ENCODE results near the gene CDC42EP5. TPM values are rescaled to one million over a fixed set of nuclear protein-coding genes. Genes with fewer than 3 reads are reported as not detected.
"Not testable (repeated sequence)": the region's sequence is repeated elsewhere in the genome, so short reads cannot be mapped to it uniquely, and the experiment has no call there.

The CDC42EP5 gene
- total RNA-seq, 1 donor from 2014 or later = 153 TPM

DNA sequence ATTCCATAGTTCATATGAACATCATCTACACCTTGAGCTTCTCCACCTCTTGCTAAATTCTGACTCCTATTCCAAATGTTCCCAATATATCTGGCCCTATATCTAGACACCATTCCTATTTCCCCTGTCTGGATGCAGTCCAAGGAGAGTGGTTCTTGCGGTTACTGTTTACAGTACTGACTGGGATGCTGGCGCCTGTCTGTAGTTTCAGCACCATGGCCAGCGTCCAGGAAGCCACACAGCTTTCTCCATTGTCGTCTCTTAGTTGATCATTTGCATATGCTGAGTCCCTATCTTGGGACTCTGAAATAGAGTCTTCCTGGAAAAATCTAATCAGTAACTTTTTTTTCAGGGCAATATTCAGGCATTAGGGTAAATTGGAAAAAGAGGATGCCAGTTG lies 44.4 kb upstream of the CDC42EP5 start:
- intact Hi-C loops (cut with DNase I) = no loop called here
- Histone ChIP-seq H3K27me3 (no peaks in the 10 kb centered on the region), H3K9me3 (no peaks in the 10 kb centered on the region), H3K36me3 (no peaks in the 10 kb centered on the region), H3K4me1 (no peaks in the 10 kb centered on the region), H3K4me3 (no peak overlapping the region), H3K27ac (no peak overlapping the region)
- TF ChIP-seq, protein P1, sequence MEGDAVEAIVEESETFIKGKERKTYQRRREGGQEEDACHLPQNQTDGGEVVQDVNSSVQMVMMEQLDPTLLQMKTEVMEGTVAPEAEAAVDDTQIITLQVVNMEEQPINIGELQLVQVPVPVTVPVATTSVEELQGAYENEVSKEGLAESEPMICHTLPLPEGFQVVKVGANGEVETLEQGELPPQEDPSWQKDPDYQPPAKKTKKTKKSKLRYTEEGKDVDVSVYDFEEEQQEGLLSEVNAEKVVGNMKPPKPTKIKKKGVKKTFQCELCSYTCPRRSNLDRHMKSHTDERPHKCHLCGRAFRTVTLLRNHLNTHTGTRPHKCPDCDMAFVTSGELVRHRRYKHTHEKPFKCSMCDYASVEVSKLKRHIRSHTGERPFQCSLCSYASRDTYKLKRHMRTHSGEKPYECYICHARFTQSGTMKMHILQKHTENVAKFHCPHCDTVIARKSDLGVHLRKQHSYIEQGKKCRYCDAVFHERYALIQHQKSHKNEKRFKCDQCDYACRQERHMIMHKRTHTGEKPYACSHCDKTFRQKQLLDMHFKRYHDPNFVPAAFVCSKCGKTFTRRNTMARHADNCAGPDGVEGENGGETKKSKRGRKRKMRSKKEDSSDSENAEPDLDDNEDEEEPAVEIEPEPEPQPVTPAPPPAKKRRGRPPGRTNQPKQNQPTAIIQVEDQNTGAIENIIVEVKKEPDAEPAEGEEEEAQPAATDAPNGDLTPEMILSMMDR (IDR thresholded peaks at IDR 0.05) = no peak
- DNase-seq (ENCODE audit: low spot score in 2 of 2) = no peak

DNA sequence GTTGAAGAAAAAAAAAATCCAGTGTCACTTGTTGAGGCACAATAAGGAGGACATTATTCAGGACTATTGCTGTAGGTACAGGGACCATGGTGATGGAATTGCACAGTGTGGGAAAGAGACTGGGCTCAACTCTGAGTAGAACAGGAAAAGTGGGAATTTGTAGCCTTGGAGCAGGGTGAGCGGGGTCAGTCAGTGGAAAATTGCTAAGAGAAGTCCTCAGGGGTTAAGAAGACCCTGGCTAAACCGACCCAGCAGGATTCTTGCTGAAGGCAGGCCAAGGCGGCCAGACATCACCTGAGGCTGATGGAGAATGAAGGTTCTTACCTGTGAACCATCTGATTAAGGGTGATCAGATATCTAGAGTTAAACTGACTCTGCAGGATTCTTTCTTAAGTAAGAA lies 42.1 kb upstream of the CDC42EP5 start:
- no peaks in the 10 kb centered on the region for H3K36me3 ChIP-seq
- no peaks in the 10 kb centered on the region for H3K4me1 ChIP-seq
- DNase-seq (ENCODE audit: low spot score in 2 of 2) = no peak
- no peak overlapping the region for H3K4me3 ChIP-seq
- no peak overlapping the region for H3K27ac ChIP-seq
- TF ChIP-seq, protein P1 (IDR thresholded peaks at IDR 0.05) = no peak
- intact Hi-C loops (cut with DNase I) = no loop called here
- H3K9me3 ChIP-seq = no peaks in the 10 kb centered on the region
- H3K27me3 ChIP-seq = no peaks in the 10 kb centered on the region

DNA sequence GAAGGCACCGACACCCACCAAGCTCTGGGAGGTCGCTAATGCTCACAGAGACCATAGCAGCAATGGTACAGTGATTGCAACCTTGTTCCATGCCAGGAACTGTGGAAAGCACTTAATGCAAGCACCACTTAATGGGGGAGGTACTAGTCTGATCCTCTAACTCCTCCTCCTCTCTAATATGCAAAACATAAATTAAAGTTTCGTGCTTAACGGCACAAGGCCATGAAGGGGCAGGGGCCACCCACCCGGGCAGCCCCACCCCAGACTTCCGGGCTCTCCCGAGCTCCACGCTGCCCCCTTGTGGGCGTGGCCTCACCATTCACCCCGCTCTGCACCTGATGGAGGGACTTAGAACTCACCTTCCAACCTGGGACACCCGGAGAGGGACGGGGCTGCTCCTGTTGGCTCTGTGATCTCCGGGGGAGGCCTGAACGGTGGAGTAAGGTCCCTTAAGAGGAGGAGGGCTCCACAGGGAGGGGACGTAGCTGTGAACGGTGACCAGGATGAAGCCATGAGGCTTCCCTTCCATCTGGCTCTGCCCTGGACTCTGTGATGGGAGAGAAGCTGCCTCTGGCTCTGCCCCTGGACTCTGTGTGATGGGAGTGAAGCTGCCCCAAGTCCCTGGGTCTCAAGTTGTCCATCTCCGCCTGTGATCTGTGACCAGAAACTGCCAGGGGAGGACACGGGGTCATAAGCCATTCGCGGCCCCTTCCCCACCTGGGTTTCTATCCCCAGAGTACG lies 36.3 kb upstream of the CDC42EP5 start:
- H3K36me3 ChIP-seq; intact Hi-C loops (cut with DNase I); H3K27ac ChIP-seq; DNase-seq (ENCODE audit: low spot score in 2 of 2); H3K9me3 ChIP-seq; H3K27me3 ChIP-seq; H3K4me1 ChIP-seq; H3K4me3 ChIP-seq: not testable (repeated sequence)

- H3K9me3 ChIP-seq; H3K4me1 ChIP-seq; H3K36me3 ChIP-seq; DNase-seq (ENCODE audit: low spot score in 2 of 2); H3K4me3 ChIP-seq; H3K27ac ChIP-seq; intact Hi-C loops (cut with DNase I); H3K27me3 ChIP-seq: not testable (repeated sequence)
These were observed 35.4 kb upstream of the CDC42EP5 start for GRCh38 chr19:54508487-54508886.

DNA sequence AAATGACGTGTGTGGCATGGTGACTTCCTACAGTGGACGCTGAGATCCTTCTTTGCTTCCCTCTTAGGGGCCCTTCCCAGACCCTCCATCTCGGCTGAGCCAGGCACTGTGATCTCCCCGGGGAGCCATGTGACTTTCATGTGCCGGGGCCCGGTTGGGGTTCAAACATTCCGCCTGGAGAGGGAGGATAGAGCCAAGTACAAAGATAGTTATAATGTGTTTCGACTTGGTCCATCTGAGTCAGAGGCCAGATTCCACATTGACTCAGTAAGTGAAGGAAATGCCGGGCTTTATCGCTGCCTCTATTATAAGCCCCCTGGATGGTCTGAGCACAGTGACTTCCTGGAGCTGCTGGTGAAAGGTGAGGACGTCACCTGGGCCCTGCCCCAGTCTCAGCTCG lies 34.7 kb upstream of the CDC42EP5 start:
- no peaks in the 10 kb centered on the region for H3K4me1 ChIP-seq
- H3K4me3 ChIP-seq = no peak overlapping the region
- no peaks in the 10 kb centered on the region for H3K9me3 ChIP-seq
- TF ChIP-seq, protein P1 (IDR thresholded peaks at IDR 0.05) = no peak
- no peak overlapping the region for H3K27ac ChIP-seq
- DNase-seq (ENCODE audit: low spot score in 2 of 2) = no peak
- H3K27me3 ChIP-seq = no peaks in the 10 kb centered on the region
- H3K36me3 ChIP-seq = no peaks in the 10 kb centered on the region
- intact Hi-C loops (cut with DNase I) = no loop called here

GRCh38 chr19:54507038-54507717 lies 34.1 kb upstream of the CDC42EP5 start:
- DNase-seq (ENCODE audit: low spot score in 2 of 2); intact Hi-C loops (cut with DNase I); H3K27ac ChIP-seq; H3K9me3 ChIP-seq; H3K27me3 ChIP-seq; H3K36me3 ChIP-seq; H3K4me1 ChIP-seq; H3K4me3 ChIP-seq: not testable (repeated sequence)

GRCh38 chr19:54506079-54506478 lies 33.0 kb upstream of the CDC42EP5 start:
- Histone ChIP-seq H3K4me1 (no peaks in the 10 kb centered on the region), H3K9me3 (no peaks in the 10 kb centered on the region), H3K27ac (no peak overlapping the region), H3K4me3 (no peak overlapping the region), H3K27me3 (no peaks in the 10 kb centered on the region), H3K36me3 (no peaks in the 10 kb centered on the region)
- no peak for DNase-seq (ENCODE audit: low spot score in 2 of 2)
- TF ChIP-seq, protein P1 (IDR thresholded peaks at IDR 0.05) = no peak
- intact Hi-C loops (cut with DNase I) = no loop called here

DNA sequence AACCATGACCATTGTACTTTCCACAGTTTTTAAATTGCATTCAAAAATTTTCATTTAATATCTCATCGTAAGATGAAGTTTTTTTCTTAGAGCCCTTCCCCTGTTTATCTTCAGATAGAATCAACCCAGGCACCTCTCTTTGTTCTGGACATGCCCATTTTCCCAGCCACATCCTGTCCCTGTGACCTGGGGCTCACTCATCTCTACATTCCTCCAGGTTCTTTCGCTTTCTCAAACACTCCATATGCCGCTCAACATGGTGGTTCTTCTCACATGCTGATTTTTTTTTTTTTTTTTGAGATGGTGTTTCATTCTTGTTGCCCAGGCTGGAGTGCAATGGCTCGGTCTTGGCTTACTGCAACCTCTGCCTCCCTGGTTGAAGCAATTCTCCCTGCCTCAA lies 32.4 kb upstream of the CDC42EP5 start:
- intact Hi-C loops (cut with DNase I); DNase-seq (ENCODE audit: low spot score in 2 of 2); H3K4me3 ChIP-seq; H3K4me1 ChIP-seq; H3K36me3 ChIP-seq; H3K9me3 ChIP-seq; H3K27ac ChIP-seq; H3K27me3 ChIP-seq: not testable (repeated sequence)

Data from ascending aorta (tissue), 2 donors.